ENCODE measurements around the gene ABTB2. TPM values are rescaled to one million over a fixed set of nuclear protein-coding genes. Genes with fewer than 3 reads are reported as not detected.

Gene ABTB2
- total RNA-seq, 4 donors from 2014 or later, result 0.79 to 4.1 (median 3.7) TPM

DNA sequence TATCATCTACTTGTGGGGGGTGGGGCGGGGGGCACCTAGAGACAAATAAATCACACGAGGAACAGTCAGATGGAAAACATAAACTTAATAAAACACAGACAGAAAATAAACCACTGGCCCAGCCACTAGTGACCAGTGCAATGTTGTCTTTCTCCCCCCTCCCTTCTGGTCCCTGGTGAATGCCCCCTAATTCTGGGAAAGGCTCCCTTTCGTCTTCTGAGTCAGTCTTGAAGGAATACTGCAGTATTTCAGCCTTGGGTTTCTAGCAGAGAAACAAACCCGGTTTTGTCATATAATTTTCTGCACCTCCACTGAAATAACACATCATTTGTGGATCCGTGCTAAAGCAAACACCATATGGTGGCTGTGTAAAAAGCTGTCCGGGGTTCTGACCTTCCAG, 101.7 kb downstream of the ABTB2 start:
- no peak overlapping the region for H3K27ac ChIP-seq
- no peaks in the 10 kb centered on the region for H3K27me3 ChIP-seq
- peaks cover 3 to 16% (median 5%) of the 10 kb centered on the region in 3 donors for H3K4me1 ChIP-seq
- H3K36me3 ChIP-seq, result no peaks in the 10 kb centered on the region
- WGBS, 2 donors, result 54 to 68% methylated on average over 5 of the region's 6 CpGs
- intact Hi-C loops (cut with DNase I), result no loop called here
- DNase-seq, result no peak
- no peaks in the 10 kb centered on the region for H3K9me3 ChIP-seq
- TF ChIP-seq POLR2A (IDR thresholded peaks at IDR 0.05), result no peak
- TF ChIP-seq CTCF (IDR thresholded peaks at IDR 0.05), result no peak
- H3K4me3 ChIP-seq, result no peak overlapping the region

GRCh38 chr11:34255101-34255500, 102.7 kb downstream of the ABTB2 start:
- intact Hi-C loops (cut with DNase I), result no loop called here
- WGBS, 2 donors, result 92 to 100% methylated on average over 2 of the region's 2 CpGs

GRCh38 chr11:34254011-34254410, 103.8 kb downstream of the ABTB2 start:
- peaks cover 9 to 27% (median 13%) of the 10 kb centered on the region in 3 donors for H3K4me1 ChIP-seq
- 84% methylated on average over 4 of the region's 4 CpGs for WGBS, 2 donors
- TF ChIP-seq POLR2A (IDR thresholded peaks at IDR 0.05) (no peak), CTCF (IDR thresholded peaks at IDR 0.05) (no peak)
- H3K4me3 ChIP-seq, result no peak overlapping the region
- no peaks in the 10 kb centered on the region for H3K36me3 ChIP-seq
- DNase-seq, result no peak
- H3K27me3 ChIP-seq, result no peaks in the 10 kb centered on the region
- no peaks in the 10 kb centered on the region for H3K9me3 ChIP-seq
- intact Hi-C loops (cut with DNase I), result no loop called here
- H3K27ac ChIP-seq, result no peak overlapping the region

More at GRCh38 chr11:34255101-34255500, 102.7 kb downstream of the ABTB2 start:
- DNase-seq, result no peak
- no peaks in the 10 kb centered on the region for H3K27me3 ChIP-seq
- H3K4me3 ChIP-seq, result no peak overlapping the region
- peaks cover 9 to 23% (median 13%) of the 10 kb centered on the region in 3 donors for H3K4me1 ChIP-seq
- H3K36me3 ChIP-seq, result no peaks in the 10 kb centered on the region
- no peak overlapping the region for H3K27ac ChIP-seq
- TF ChIP-seq POLR2A (IDR thresholded peaks at IDR 0.05) (no peak), CTCF (IDR thresholded peaks at IDR 0.05) (no peak)
- H3K9me3 ChIP-seq, result no peaks in the 10 kb centered on the region

GRCh38 chr11:34252651-34253050, 105.2 kb downstream of the ABTB2 start:
- Histone ChIP-seq H3K36me3 (no peaks in the 10 kb centered on the region), H3K4me1 (peaks cover 9 to 28% (median 13%) of the 10 kb centered on the region in 3 donors), H3K9me3 (no peaks in the 10 kb centered on the region), H3K27ac (no peak overlapping the region), H3K4me3 (no peak overlapping the region), H3K27me3 (no peaks in the 10 kb centered on the region)
- intact Hi-C loops (cut with DNase I), result no loop called here
- no peak for DNase-seq
- TF ChIP-seq CTCF (IDR thresholded peaks at IDR 0.05) (no peak), POLR2A (IDR thresholded peaks at IDR 0.05) (no peak)
- 86 to 100% methylated on average over 1 of the region's 3 CpGs for WGBS, 2 donors

GRCh38 chr11:34252015-34252414, 105.8 kb downstream of the ABTB2 start:
- WGBS, 2 donors, result 69 to 85% methylated on average over 5 to 7 of the region's 7 CpGs
- H3K4me3 ChIP-seq, result no peak overlapping the region
- H3K27me3 ChIP-seq, result no peaks in the 10 kb centered on the region
- TF ChIP-seq POLR2A (IDR thresholded peaks at IDR 0.05), result no peak
- TF ChIP-seq CTCF (IDR thresholded peaks at IDR 0.05), result no peak
- intact Hi-C loops (cut with DNase I), result no loop called here
- peak overlapping the region in 3 of 4 donors; percentile 49 to 73 (median 58) for H3K27ac ChIP-seq
- no peaks in the 10 kb centered on the region for H3K36me3 ChIP-seq
- H3K9me3 ChIP-seq, result no peaks in the 10 kb centered on the region
- no peak for DNase-seq
- H3K4me1 ChIP-seq, result peaks cover 9 to 28% (median 13%) of the 10 kb centered on the region in 3 donors

Data from esophagus squamous epithelium (tissue), 5 donors.